Panc1 (cell line): ENCODE results near the gene EFNA5. TPM values are rescaled to one million over a fixed set of nuclear protein-coding genes. Genes with fewer than 3 reads are reported as not detected.
A peak's percentile ranks its signal among the peaks of the same experiment; 100 is the strongest.

Experiments
- ATAC-seq: fragments of 200-7000 bp; cut with Tn5 transposase; 2 replicates; pipeline ENCODE4 v1.9.1; 2020; ENCODE audit warnings: mild to moderate bottlenecking, moderate library complexity
- BruUV-seq: library from RNA; stranded (reverse); fragments of 400-500 nt; replicated peaks from 2 replicates; lab custom pipeline; 2021; lab: Mats Ljungman, UMichigan
- CTCF ChIA-PET: fragments of 300-600 bp; sonication (Branson Sonifier 250); formaldehyde crosslinking; loops from one replicate; lab custom pipeline; 2022; ENCODE audit warnings: antibody characterized with exemption; lab: Charles Lee
- POLR2A ChIA-PET: fragments of 300-600 bp; sonication (Branson Sonifier 250); formaldehyde crosslinking; loops from one replicate; lab custom pipeline; 2022; ENCODE audit warnings: antibody characterized with exemption; lab: Charles Lee
- DNase-seq: peaks from one replicate; pipeline ENCODE4 v3.0.0-alpha.2; 2010; ENCODE audit warnings: low read depth, low spot score
- H3K27ac ChIP-seq: 2 replicates; pipeline ENCODE4 v1.5.1; 2011; ENCODE audit warnings: mild to moderate bottlenecking, low read length, inconsistent platforms
- H3K27me3 ChIP-seq: fragments of 200-500 bp; sonication (Bioruptor generic); 2 replicates; pipeline ENCODE4 v1.6.0; 2014; ENCODE audit warnings: low read length, inconsistent platforms; ENCODE audit not compliant: control insufficient read depth, insufficient read depth
- H3K36me3 ChIP-seq: fragments of 200-500 bp; sonication (Bioruptor generic); 2 replicates; pipeline ENCODE4 v1.5.1; 2014; ENCODE audit warnings: inconsistent platforms, mild to moderate bottlenecking, low read length, moderate library complexity; ENCODE audit not compliant: control insufficient read depth, insufficient read depth
- H3K4me1 ChIP-seq: 2 replicates; pipeline ENCODE4 v1.5.1; 2011; ENCODE audit warnings: inconsistent platforms, mild to moderate bottlenecking, low read length, moderate library complexity; ENCODE audit not compliant: control insufficient read depth, insufficient read depth
- H3K4me3 ChIP-seq, 2 experiments: 2 replicates each; pipeline ENCODE4 v1.5.1; 2011 to 2012; ENCODE audit warnings: low read depth in 2 of 2, low read length in 2 of 2, mild to moderate bottlenecking in 2 of 2, inconsistent platforms in 1 of 2, moderate library complexity in 1 of 2
- H3K9me3 ChIP-seq: fragments of 200-500 bp; sonication (Bioruptor generic); 2 replicates; pipeline ENCODE4 v1.5.1; 2014; ENCODE audit warnings: low read depth, mild to moderate bottlenecking, inconsistent platforms, low read length, moderate library complexity; ENCODE audit not compliant: control insufficient read depth, insufficient read depth
- POLR2AphosphoS5 ChIP-seq: IDR thresholded peaks from 2 replicates; pipeline ENCODE4 v1.6.1; 2012; ENCODE audit warnings: mild to moderate bottlenecking, low read depth, low read length, moderate library complexity
- REST ChIP-seq, 2 experiments: IDR thresholded peaks; 2 replicates each; pipeline ENCODE4 v1.6.1; 2011 to 2012; ENCODE audit warnings: low read depth in 2 of 2, control low read depth in 1 of 2, low read length in 1 of 2, mild to moderate bottlenecking in 1 of 2, moderate library complexity in 1 of 2; ENCODE audit not compliant: insufficient read depth in 1 of 2
- SIN3A ChIP-seq: IDR thresholded peaks from 2 replicates; pipeline ENCODE4 v1.6.1; 2012; ENCODE audit warnings: low read depth, mild to moderate bottlenecking, low read length, moderate library complexity, borderline replicate concordance; ENCODE audit not compliant: insufficient read depth
- TCF7L2 ChIP-seq: IDR thresholded peaks from 2 replicates; pipeline ENCODE4 v1.6.1; 2011; ENCODE audit warnings: mild to moderate bottlenecking, low read depth, low read length, inconsistent platforms
- in situ Hi-C: cut with HindIII; loops from 2 replicates; pipeline ENCODE4 v1.10.0; 2016; ENCODE audit warnings: low sequenced_read_pairs, low pct_unique_long_range_greater_than_20kb
- intact Hi-C: fragments of 100-400 bp; cut with micrococcal nuclease; formaldehyde crosslinking; loops from one replicate; pipeline ENCODE4 v1.10.0; 2022; ENCODE audit not compliant: unreplicated experiment
- total RNA-seq: library from RNA; stranded (reverse); gene quantifications from one replicate; pipeline ENCODE4 v1.2.1, GENCODE V29; 2021; ENCODE audit not compliant: unreplicated experiment
- TF ChIP-seq, protein P1 (sequence below): fragments of 450-650 bp; IDR thresholded peaks from 2 replicates; pipeline ENCODE4 v1.5.1; 2017; ENCODE audit warnings: mild to moderate bottlenecking

The EFNA5 gene
- total RNA-seq, 1 experiment from 2014 or later = 30.5 TPM

- Histone ChIP-seq H3K36me3 (no peaks in the 10 kb centered on the region), H3K4me1 (peaks cover 64% of the 10 kb centered on the region), H3K27me3 (no peaks in the 10 kb centered on the region), H3K27ac (peak overlapping the region; percentile 75), H3K4me3 (no peak overlapping the region), H3K9me3 (no peaks in the 10 kb centered on the region)
- CTCF ChIA-PET = interaction anchor here (1.0 kb wide), 1 partner anchor 15 kb away, joined by 3 read pairs; no protein-coding TSS in a partner anchor
- POLR2A ChIA-PET = no interaction called here
- in situ Hi-C loops (no loop called here), intact Hi-C loops (no loop called here)
- DNase-seq (no peak), ATAC-seq (no peak)
- no TSS peak for BruUV-seq
- TF ChIP-seq TCF7L2 = no peak
- TF ChIP-seq, protein P1, sequence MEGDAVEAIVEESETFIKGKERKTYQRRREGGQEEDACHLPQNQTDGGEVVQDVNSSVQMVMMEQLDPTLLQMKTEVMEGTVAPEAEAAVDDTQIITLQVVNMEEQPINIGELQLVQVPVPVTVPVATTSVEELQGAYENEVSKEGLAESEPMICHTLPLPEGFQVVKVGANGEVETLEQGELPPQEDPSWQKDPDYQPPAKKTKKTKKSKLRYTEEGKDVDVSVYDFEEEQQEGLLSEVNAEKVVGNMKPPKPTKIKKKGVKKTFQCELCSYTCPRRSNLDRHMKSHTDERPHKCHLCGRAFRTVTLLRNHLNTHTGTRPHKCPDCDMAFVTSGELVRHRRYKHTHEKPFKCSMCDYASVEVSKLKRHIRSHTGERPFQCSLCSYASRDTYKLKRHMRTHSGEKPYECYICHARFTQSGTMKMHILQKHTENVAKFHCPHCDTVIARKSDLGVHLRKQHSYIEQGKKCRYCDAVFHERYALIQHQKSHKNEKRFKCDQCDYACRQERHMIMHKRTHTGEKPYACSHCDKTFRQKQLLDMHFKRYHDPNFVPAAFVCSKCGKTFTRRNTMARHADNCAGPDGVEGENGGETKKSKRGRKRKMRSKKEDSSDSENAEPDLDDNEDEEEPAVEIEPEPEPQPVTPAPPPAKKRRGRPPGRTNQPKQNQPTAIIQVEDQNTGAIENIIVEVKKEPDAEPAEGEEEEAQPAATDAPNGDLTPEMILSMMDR = no peak
- no peak for TF ChIP-seq POLR2AphosphoS5
- TF ChIP-seq REST (IDR thresholded peaks at IDR 0.05; ENCODE audit: insufficient read depth in 1 of 2, low read depth in 2 of 2, low read length in 1 of 2) = no peak
- TF ChIP-seq SIN3A = no peak
Measured at GRCh38 chr5:107556575-107556974, 114.2 kb downstream of the EFNA5 start.

DNA sequence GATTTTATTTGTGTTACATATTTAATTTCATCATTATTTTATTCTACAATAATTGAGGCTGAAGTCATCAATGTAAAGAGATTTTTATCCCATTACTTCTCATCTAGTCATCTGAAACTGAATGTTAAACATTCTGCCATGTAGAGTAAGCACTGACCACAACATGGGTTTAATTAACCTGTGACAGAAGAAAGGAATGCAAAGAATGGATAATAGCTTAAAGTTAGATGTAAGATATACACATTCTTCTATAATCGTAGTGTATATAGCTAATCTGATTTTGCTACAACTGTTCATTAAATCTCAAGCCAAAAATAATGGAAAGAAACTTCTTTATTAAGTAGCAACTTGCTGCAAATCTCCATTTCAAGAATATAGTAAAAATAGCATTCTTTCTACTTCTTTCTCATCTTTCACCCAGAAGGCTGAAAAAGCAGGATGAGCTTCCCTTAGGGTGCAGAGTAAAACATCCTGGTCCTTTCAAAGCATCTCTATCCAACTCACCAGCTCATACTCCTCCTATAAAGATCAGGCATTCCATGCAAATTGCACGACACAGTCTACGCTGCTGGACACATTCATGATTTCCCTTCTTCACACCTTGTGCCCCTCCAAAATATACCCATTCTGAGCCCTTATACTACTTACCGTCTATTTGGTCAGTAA is 115.2 kb downstream of the EFNA5 start:
- Histone ChIP-seq H3K27ac (peak overlapping the region; percentile 58; the same call in 1 of the 2 replicates), H3K4me3 (no peak overlapping the region)
- no peak for TF ChIP-seq REST (IDR thresholded peaks at IDR 0.05; ENCODE audit: insufficient read depth in 1 of 2, low read depth in 2 of 2, low read length in 1 of 2)
- TF ChIP-seq, protein P1 = no peak
- TF ChIP-seq POLR2AphosphoS5 = no peak
- TF ChIP-seq TCF7L2 = no peak
- TF ChIP-seq SIN3A = no peak

More for the DNA sequence above, 115.2 kb downstream of the EFNA5 start:
- no peaks in the 10 kb centered on the region for H3K36me3 ChIP-seq
- DNase-seq (no peak), ATAC-seq (no peak)
- in situ Hi-C loops (no loop called here), intact Hi-C loops (no loop called here)
- BruUV-seq = no TSS peak
- no peaks in the 10 kb centered on the region for H3K27me3 ChIP-seq
- H3K9me3 ChIP-seq = no peaks in the 10 kb centered on the region
- H3K4me1 ChIP-seq = peaks cover 62% of the 10 kb centered on the region
- ChIA-PET CTCF (no interaction called here), POLR2A (no interaction called here)
